Measurements from ENCODE around the gene PPP1R9A. TPM values are rescaled to one million over a fixed set of nuclear protein-coding genes. Genes with fewer than 3 reads are reported as not detected.

Gene PPP1R9A
- total RNA-seq, 1 donor = under 0.01 TPM

- TF ChIP-seq CTCF (IDR thresholded peaks at IDR 0.05; ENCODE audit: insufficient read depth, low read depth, low read length) = no peak
Measured at GRCh38 chr7:94882891-94883290, 24.5 kb upstream of the PPP1R9A start.

GRCh38 chr7:94883616-94884015 lies 23.8 kb upstream of the PPP1R9A start:
- TF ChIP-seq CTCF (IDR thresholded peaks at IDR 0.05; ENCODE audit: insufficient read depth, low read depth, low read length) = no peak
- no peak for DNase-seq (ENCODE audit: low read depth)
- H3K4me3 ChIP-seq (ENCODE audit: low read depth, low read length) = no peak overlapping the region

More at GRCh38 chr7:94882891-94883290, 24.5 kb upstream of the PPP1R9A start:
- no peak overlapping the region for H3K4me3 ChIP-seq (ENCODE audit: low read depth, low read length)
- DNase-seq (ENCODE audit: low read depth) = no peak

- DNase-seq (ENCODE audit: low read depth) = peak; percentile 4
Measured at GRCh38 chr7:94888551-94888950, 18.8 kb upstream of the PPP1R9A start.

GRCh38 chr7:94888995-94889523 lies 18.3 kb upstream of the PPP1R9A start:
- no peak for DNase-seq (ENCODE audit: low read depth)
- no peak for TF ChIP-seq CTCF (IDR thresholded peaks at IDR 0.05; ENCODE audit: insufficient read depth, low read depth, low read length)
- no peak overlapping the region for H3K4me3 ChIP-seq (ENCODE audit: low read depth, low read length)

More at GRCh38 chr7:94888551-94888950, 18.8 kb upstream of the PPP1R9A start:
- no peak overlapping the region for H3K4me3 ChIP-seq (ENCODE audit: low read depth, low read length)
- TF ChIP-seq CTCF (IDR thresholded peaks at IDR 0.05; ENCODE audit: insufficient read depth, low read depth, low read length) = peak; percentile 23

- no peak for DNase-seq (ENCODE audit: low read depth)
- no peak for TF ChIP-seq CTCF (IDR thresholded peaks at IDR 0.05; ENCODE audit: insufficient read depth, low read depth, low read length)
- no peak overlapping the region for H3K4me3 ChIP-seq (ENCODE audit: low read depth, low read length)
Measured at GRCh38 chr7:94890216-94890615, 17.2 kb upstream of the PPP1R9A start.

- H3K4me3 ChIP-seq (ENCODE audit: low read depth, low read length) = no peak overlapping the region
- no peak for TF ChIP-seq CTCF (IDR thresholded peaks at IDR 0.05; ENCODE audit: insufficient read depth, low read depth, low read length)
- DNase-seq (ENCODE audit: low read depth) = no peak
Measured at GRCh38 chr7:94893661-94894060, 13.7 kb upstream of the PPP1R9A start.

GRCh38 chr7:94897541-94897940 lies 9.9 kb upstream of the PPP1R9A start:
- TF ChIP-seq CTCF (IDR thresholded peaks at IDR 0.05; ENCODE audit: insufficient read depth, low read depth, low read length) = no peak
- H3K4me3 ChIP-seq (ENCODE audit: low read depth, low read length) = no peak overlapping the region
- no peak for DNase-seq (ENCODE audit: low read depth)

Measured in fibroblast of villous mesenchyme (primary cell).